HFFc6 (cell line): ENCODE results near the gene IBSP. TPM values are rescaled to one million over a fixed set of nuclear protein-coding genes. Genes with fewer than 3 reads are reported as not detected.

Experiments
- DNase-seq: peaks from one replicate; pipeline ENCODE4 v3.0.0-alpha.2; 2018
- H3K27ac Mint-ChIP-seq: 2 replicates; pipeline ENCODE4 v1.8.0; 2020; ENCODE audit warnings: mild to moderate bottlenecking, mixed read lengths
- H3K27me3 Mint-ChIP-seq: 2 replicates; pipeline ENCODE4 v1.8.0; 2021; ENCODE audit warnings: mild to moderate bottlenecking, moderate library complexity, mixed read lengths; ENCODE audit not compliant: insufficient read depth
- H3K36me3 Mint-ChIP-seq: 2 replicates; pipeline ENCODE4 v1.8.0; 2021; ENCODE audit warnings: low read depth, mixed read lengths
- H3K4me1 Mint-ChIP-seq: 2 replicates; pipeline ENCODE4 v1.8.0; 2020; ENCODE audit warnings: low read depth, mixed read lengths
- H3K4me3 Mint-ChIP-seq: 2 replicates; pipeline ENCODE4 v1.8.0; 2020; ENCODE audit warnings: mild to moderate bottlenecking, moderate library complexity, mixed read lengths
- H3K9me3 Mint-ChIP-seq: 2 replicates; pipeline ENCODE4 v1.8.0; 2020; ENCODE audit warnings: mild to moderate bottlenecking, mixed read lengths
- CTCF ChIP-seq: fragments of 200-600 bp; sonication (generic); IDR thresholded peaks from 2 replicates; pipeline ENCODE4 v1.5.0; 2021; ENCODE audit warnings: antibody characterized with exemption, mild to moderate bottlenecking
- total RNA-seq, 6 experiments: library from RNA; stranded (reverse); fragmentation: NEBNext Ultra II Directional; extraction: Animal tissue kit (Norgen Biotek cat#: 25700); gene quantifications; 2 replicates in 1 of 6; 3 replicates in 5 of 6; pipeline ENCODE4 v1.2.3, GENCODE V29; 2021

The IBSP gene
- total RNA-seq, 6 experiments from 2014 or later: not detected

DNA sequence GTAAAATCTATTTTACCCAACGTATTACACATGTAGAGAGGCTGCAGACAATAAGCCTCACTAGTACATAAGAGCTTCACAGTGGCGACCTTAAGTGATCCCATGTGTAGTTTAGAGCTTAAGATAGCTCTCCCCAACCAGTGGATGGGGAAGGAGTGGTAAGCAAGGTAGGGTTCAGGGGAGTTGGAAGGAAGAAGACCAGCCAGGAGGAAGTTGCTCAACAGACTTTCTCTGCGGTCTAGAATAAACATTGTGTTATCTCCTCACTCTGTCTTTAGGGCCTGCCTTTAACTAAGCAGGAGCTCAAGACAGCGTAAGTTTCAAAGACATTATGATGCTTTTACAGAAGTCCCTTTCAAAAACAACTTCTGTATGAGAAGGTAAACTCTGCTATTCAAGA lies 50.3 kb downstream of the IBSP start:
- Mint-ChIP-seq H3K27me3 (peaks cover 6% of the 10 kb centered on the region; the same call in 1 of the 2 replicates), H3K36me3 (no peaks in the 10 kb centered on the region), H3K4me3 (no peak overlapping the region), H3K9me3 (no peaks in the 10 kb centered on the region), H3K4me1 (peaks cover 20% of the 10 kb centered on the region), H3K27ac (no peak overlapping the region)
- no peak for TF ChIP-seq CTCF
- no peak for DNase-seq

DNA sequence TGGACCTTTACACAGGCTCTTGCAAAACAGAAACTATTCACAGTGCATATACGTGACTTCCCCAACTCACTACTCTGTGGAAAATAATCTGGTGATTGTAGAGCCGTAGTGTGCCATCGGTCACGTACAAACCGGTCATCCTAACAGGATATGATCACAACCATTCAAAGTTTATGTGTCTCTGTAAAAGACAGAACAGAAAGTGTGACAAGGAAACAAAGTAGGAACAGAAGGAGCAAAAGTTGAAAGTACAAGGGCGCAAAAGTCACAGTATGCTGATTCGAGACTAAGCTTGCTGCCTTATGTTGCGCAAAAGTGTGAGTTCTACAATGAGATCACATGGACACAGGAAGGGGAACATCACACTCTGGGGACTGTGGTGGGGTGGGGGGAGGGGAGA lies 52.0 kb downstream of the IBSP start:
- DNase-seq: no peak
- H3K4me3 Mint-ChIP-seq: no peak overlapping the region
- H3K9me3 Mint-ChIP-seq: no peaks in the 10 kb centered on the region
- H3K36me3 Mint-ChIP-seq: no peaks in the 10 kb centered on the region
- TF ChIP-seq CTCF: no peak
- H3K27ac Mint-ChIP-seq: no peak overlapping the region
- peaks cover 22% of the 10 kb centered on the region for H3K4me1 Mint-ChIP-seq
- H3K27me3 Mint-ChIP-seq: peaks cover 3% of the 10 kb centered on the region; the same call in 1 of the 2 replicates

DNA sequence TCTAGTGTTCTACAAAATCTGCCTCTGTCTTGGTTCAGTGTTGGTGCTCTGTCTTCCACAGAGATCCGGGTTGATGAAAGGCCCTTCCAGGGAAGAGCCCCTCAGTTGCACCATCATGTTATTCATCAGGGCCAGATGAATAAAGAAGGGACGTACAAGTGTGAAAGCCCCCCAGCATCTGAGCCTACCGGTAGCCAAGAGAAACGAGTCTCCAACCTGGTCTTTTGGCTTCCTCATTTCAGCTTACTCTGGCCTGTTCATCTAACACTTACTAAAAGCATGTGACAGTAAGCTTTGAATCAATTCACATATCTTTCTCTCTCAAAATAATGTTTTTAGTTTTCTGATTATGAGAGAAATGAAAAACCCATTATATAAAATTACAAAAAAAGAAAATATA lies 52.6 kb downstream of the IBSP start:
- Mint-ChIP-seq H3K9me3 (no peaks in the 10 kb centered on the region), H3K4me3 (no peak overlapping the region), H3K36me3 (no peaks in the 10 kb centered on the region), H3K27ac (no peak overlapping the region), H3K4me1 (peaks cover 28% of the 10 kb centered on the region), H3K27me3 (no peaks in the 10 kb centered on the region)
- TF ChIP-seq CTCF: no peak
- no peak for DNase-seq

DNA sequence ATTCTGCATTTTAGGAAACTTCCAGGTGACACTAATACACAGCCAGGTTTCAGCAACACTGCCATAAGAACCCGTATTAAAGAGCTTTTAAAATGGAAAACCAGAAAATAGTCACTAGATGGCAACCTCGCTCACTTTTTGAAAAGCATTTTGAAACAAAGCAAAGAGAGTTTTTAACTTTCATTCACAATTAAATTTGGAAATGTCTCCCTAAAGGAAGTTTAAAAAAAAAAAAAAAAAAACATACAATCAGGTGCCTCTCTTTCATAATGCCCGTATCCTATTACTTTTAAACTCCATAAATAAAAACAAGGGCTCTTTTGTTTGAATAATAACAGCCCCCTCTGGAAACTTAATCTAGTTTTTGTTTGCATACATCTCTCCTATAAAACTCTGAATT lies 53.8 kb downstream of the IBSP start:
- H3K27me3 Mint-ChIP-seq: peaks cover 3% of the 10 kb centered on the region; the same call in 1 of the 2 replicates
- H3K36me3 Mint-ChIP-seq: no peaks in the 10 kb centered on the region
- H3K27ac Mint-ChIP-seq: no peak overlapping the region
- H3K9me3 Mint-ChIP-seq: no peaks in the 10 kb centered on the region
- DNase-seq: peak; percentile 48
- peaks cover 31% of the 10 kb centered on the region for H3K4me1 Mint-ChIP-seq
- no peak overlapping the region for H3K4me3 Mint-ChIP-seq
- peak; percentile 77 for TF ChIP-seq CTCF

DNA sequence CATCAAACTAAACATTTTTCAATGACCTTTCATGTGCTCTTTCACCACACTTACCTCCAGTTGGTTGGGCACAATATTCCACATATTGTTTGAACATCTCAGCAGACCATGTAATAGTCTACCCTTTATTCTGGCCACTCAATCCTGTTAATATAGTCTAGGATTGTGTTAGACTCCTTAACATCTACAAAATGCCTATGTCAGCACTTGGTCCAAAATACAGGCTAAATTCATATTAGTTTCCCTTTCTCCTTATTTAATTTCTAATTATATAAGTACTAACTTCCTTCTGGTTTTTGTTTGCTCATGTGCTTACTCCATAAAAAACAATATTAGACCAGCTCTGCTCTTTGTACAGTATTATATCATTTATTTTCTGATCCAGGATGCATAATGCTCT lies 54.5 kb downstream of the IBSP start:
- Mint-ChIP-seq H3K4me3 (no peak overlapping the region), H3K27ac (no peak overlapping the region)

More for the DNA sequence above, 54.5 kb downstream of the IBSP start:
- no peak for DNase-seq
- Mint-ChIP-seq H3K27me3 (peaks cover 3% of the 10 kb centered on the region; the same call in 1 of the 2 replicates), H3K4me1 (peaks cover 26% of the 10 kb centered on the region), H3K36me3 (no peaks in the 10 kb centered on the region), H3K9me3 (no peaks in the 10 kb centered on the region)
- no peak for TF ChIP-seq CTCF
